HCT116 (cell line): ENCODE data around the gene CCDC92B. TPM values are rescaled to one million over a fixed set of nuclear protein-coding genes. Genes with fewer than 3 reads are reported as not detected.

ENCODE experiments used
- ATAC-seq: fragments of 200-7000 bp; cut with Tn5 transposase; 2 replicates; pipeline ENCODE4 v1.9.1; 2020; ENCODE audit warnings: mild to moderate bottlenecking, moderate library complexity
- BruUV-seq: library from RNA; stranded (reverse); fragments of 400-500 nt; replicated peaks from 2 replicates; lab custom pipeline; 2021; lab: Mats Ljungman, UMichigan
- CTCF ChIA-PET: fragments of 300-600 bp; sonication (Branson Sonifier 250); formaldehyde crosslinking; loops from one replicate; lab custom pipeline; 2021; ENCODE audit warnings: antibody characterized with exemption; lab: Charles Lee
- POLR2A ChIA-PET: fragments of 300-600, 350-600 bp; sonication (Branson Sonifier 250); formaldehyde crosslinking; loops from one replicate; lab custom pipeline; 2021; ENCODE audit warnings: antibody characterized with exemption; lab: Charles Lee
- RAD21 ChIA-PET, 2 experiments: fragments of 300-600 bp; sonication (Branson Sonifier 250); formaldehyde crosslinking; loops; one replicate each; lab custom pipeline; 2023; ENCODE audit warnings: low total read pairs in 2 of 2; ENCODE audit not compliant: uncharacterized antibody in 2 of 2, unreplicated experiment in 2 of 2, low non-redundant PET in 1 of 2; lab: Charles Lee
- DNase-seq: peaks from one replicate; pipeline ENCODE4 v3.0.0-alpha.2; 2010; ENCODE audit warnings: low read depth, low spot score
- H2AFZ ChIP-seq: fragments of 200-600 bp; shearing (Covaris generic), sonication (generic); 2 replicates; pipeline ENCODE4 v1.6.1; 2017; ENCODE audit warnings: low read depth, mixed run types, mixed read lengths, antibody characterized with exemption, low read length; ENCODE audit not compliant: poor library complexity, severe bottlenecking
- H3K27ac ChIP-seq: 2 replicates; pipeline ENCODE4 v1.5.1; 2012; ENCODE audit warnings: low read depth, low read length
- H3K27me3 ChIP-seq: fragments of 200-600 bp; sonication (generic); 2 replicates; pipeline ENCODE4 v1.6.1; 2016; ENCODE audit warnings: mixed run types, low read length, mixed read lengths; ENCODE audit not compliant: insufficient read depth
- H3K36me3 ChIP-seq, 2 experiments: fragments of 200-500 bp in 1 of 2; fragments of 200-600 bp in 1 of 2; sonication (Bioruptor generic) in 1 of 2; sonication (generic) in 1 of 2; 2 replicates each; pipeline versions ENCODE4 v1.5.1 to v1.6.1; 2014 to 2016; ENCODE audit warnings: low read length in 2 of 2, inconsistent platforms in 1 of 2, mixed read lengths in 1 of 2, mixed run types in 1 of 2; ENCODE audit not compliant: insufficient read depth in 2 of 2, control insufficient read depth in 1 of 2
- H3K4me1 ChIP-seq, 2 experiments: fragments of 200-600 bp in 1 of 2; sonication (generic) in 1 of 2; 2 replicates each; pipeline versions ENCODE4 v1.5.1 to v1.6.1; 2012 to 2017; ENCODE audit warnings: low read length in 2 of 2, inconsistent platforms in 1 of 2, mild to moderate bottlenecking in 1 of 2, mixed read lengths in 1 of 2, mixed run types in 1 of 2, moderate library complexity in 1 of 2; ENCODE audit not compliant: insufficient read depth in 2 of 2, control insufficient read depth in 1 of 2
- H3K4me2 ChIP-seq: fragments of 200-600 bp; sonication (generic); 2 replicates; pipeline ENCODE4 v1.6.1; 2017; ENCODE audit warnings: mixed run types, low read length, mixed read lengths
- H3K4me3 ChIP-seq, 2 experiments: fragments of 200-600 bp in 1 of 2; sonication (generic) in 1 of 2; replicated peaks in 1 of 2; 2 replicates each; pipeline ENCODE4 v1.5.1; 2011 to 2016; ENCODE audit warnings: low read length in 2 of 2, control low read depth in 1 of 2, low read depth in 1 of 2, mild to moderate bottlenecking in 1 of 2, mixed read lengths in 1 of 2, mixed run types in 1 of 2
- H3K79me2 ChIP-seq: fragments of 200-600 bp; sonication (generic); 2 replicates; pipeline ENCODE4 v1.6.1; 2017; ENCODE audit warnings: mild to moderate bottlenecking, mixed run types, low read length, moderate library complexity, mixed read lengths; ENCODE audit not compliant: insufficient read depth
- H3K9ac ChIP-seq: fragments of 200-600 bp; sonication (generic); 2 replicates; pipeline ENCODE4 v1.6.1; 2016; ENCODE audit warnings: low read length, mixed read lengths
- H3K9me2 ChIP-seq: fragments of 200-600 bp; sonication (generic), shearing (Covaris generic); 2 replicates; pipeline ENCODE4 v1.6.1; 2017; ENCODE audit warnings: mixed run types, mild to moderate bottlenecking, moderate library complexity; ENCODE audit not compliant: insufficient read depth
- H3K9me3 ChIP-seq, 2 experiments: fragments of 200-500 bp in 1 of 2; fragments of 200-600 bp in 1 of 2; sonication (Bioruptor generic) in 1 of 2; sonication (generic) in 1 of 2; 2 replicates each; pipeline ENCODE4 v1.6.1; 2014 to 2017; ENCODE audit warnings: low read length in 2 of 2, mixed read lengths in 2 of 2, inconsistent platforms in 1 of 2, low read depth in 1 of 2, mild to moderate bottlenecking in 1 of 2, mixed run types in 1 of 2, moderate library complexity in 1 of 2; ENCODE audit not compliant: control insufficient read depth in 1 of 2, insufficient read depth in 1 of 2
- H4K20me1 ChIP-seq: fragments of 200-600 bp; sonication (generic), shearing (Covaris generic); 2 replicates; pipeline ENCODE4 v1.6.1; 2017; ENCODE audit warnings: mixed run types, mild to moderate bottlenecking, moderate library complexity; ENCODE audit not compliant: insufficient read depth
- EZH2 ChIP-seq: fragments of 200-600 bp; sonication (generic); IDR thresholded peaks from 2 replicates; pipeline ENCODE4 v1.6.1; 2017; ENCODE audit warnings: antibody characterized with exemption, mixed run types
- POLR2A ChIP-seq: IDR thresholded peaks from 2 replicates; pipeline ENCODE4 v1.7.0; 2011; ENCODE audit warnings: borderline replicate concordance; ENCODE audit not compliant: insufficient read depth, insufficient read length; ENCODE audit errors: extremely low read depth
- POLR2AphosphoS5 ChIP-seq: IDR thresholded peaks from 2 replicates; pipeline ENCODE4 v1.6.1; 2011; ENCODE audit warnings: mild to moderate bottlenecking, low read depth, low read length, moderate library complexity
- ZBTB33 ChIP-seq: IDR thresholded peaks from 2 replicates; pipeline ENCODE4 v1.6.1; 2011; ENCODE audit warnings: mild to moderate bottlenecking, low read length, moderate library complexity; ENCODE audit not compliant: insufficient replicate concordance; ENCODE audit errors: extremely low read depth
- intact Hi-C: fragments of 100-400 bp; cut with micrococcal nuclease; formaldehyde crosslinking; loops from 2 replicates; pipeline ENCODE4 v1.10.0; 2022
- total RNA-seq: library from RNA; stranded (reverse); gene quantifications from one replicate; pipeline ENCODE4 v1.2.1, GENCODE V29; 2021; ENCODE audit not compliant: unreplicated experiment

Gene CCDC92B
- total RNA-seq, 1 experiment from 2014 or later: 0.17 TPM

GRCh38 chr17:2689411-2690164 lies 59.9 kb downstream of the CCDC92B start:
- DNase-seq (no peak), ATAC-seq (peak; percentile 4; the same call in 1 of the 2 replicates)
- intact Hi-C loops: no loop called here
- H3K4me2 ChIP-seq: no peak overlapping the region
- no peaks in the 10 kb centered on the region for H3K9me3 ChIP-seq
- H3K27ac ChIP-seq: no peak overlapping the region
- no peaks in the 10 kb centered on the region for H4K20me1 ChIP-seq
- RAD21 ChIA-PET: no interaction called here
- no peaks in the 10 kb centered on the region for H3K9me2 ChIP-seq
- no peak overlapping the region for H2AFZ ChIP-seq
- CTCF ChIA-PET: no interaction called here
- peaks cover 4 to 27% of the 10 kb centered on the region in 2 experiments; a peak in 3 of 4 replicates for H3K36me3 ChIP-seq
- H3K27me3 ChIP-seq: no peaks in the 10 kb centered on the region
- H3K9ac ChIP-seq: no peak overlapping the region
- no peak for TF ChIP-seq EZH2
- TF ChIP-seq ZBTB33: no peak
- TSS peak; percentile 22 for BruUV-seq
- H3K79me2 ChIP-seq: no peaks in the 10 kb centered on the region
- H3K4me1 ChIP-seq: no peaks in the 10 kb centered on the region
- POLR2A ChIA-PET: no interaction called here
- no peak overlapping the region for H3K4me3 ChIP-seq

GRCh38 chr17:2688351-2689342 lies 60.8 kb downstream of the CCDC92B start:
- H3K9me2 ChIP-seq: no peaks in the 10 kb centered on the region
- no peak overlapping the region for H3K4me2 ChIP-seq
- H3K9ac ChIP-seq: no peak overlapping the region
- no peak overlapping the region for H2AFZ ChIP-seq
- intact Hi-C loops: no loop called here
- ChIA-PET RAD21 (no interaction called here), CTCF (no interaction called here), POLR2A (no interaction called here)
- H3K4me1 ChIP-seq: no peaks in the 10 kb centered on the region
- DNase-seq (no peak), ATAC-seq (peak; percentile 24)
- H3K27ac ChIP-seq: no peak overlapping the region
- no peaks in the 10 kb centered on the region; the same call in 1 of the 2 replicates for H4K20me1 ChIP-seq
- H3K9me3 ChIP-seq: no peaks in the 10 kb centered on the region
- H3K79me2 ChIP-seq: no peaks in the 10 kb centered on the region
- no TSS peak for BruUV-seq
- H3K4me3 ChIP-seq: no peak overlapping the region
- no peaks in the 10 kb centered on the region for H3K27me3 ChIP-seq
- TF ChIP-seq POLR2AphosphoS5: 0 out of 2 replicates have a peak, but pooled peaks have one; percentile 28
- no peak for TF ChIP-seq POLR2A
- H3K36me3 ChIP-seq: peaks cover 8 to 27% of the 10 kb centered on the region in 2 experiments; a peak in 3 of 4 replicates
